Activated CD8-positive, alpha-beta memory T cell treated with anti-CD3 and anti-CD28 coated beads, Interleukin-2, amount 50 U/mL, for 24 hours (primary cell): ENCODE results near the gene RGCC.
"Not testable (repeated sequence)": the region's sequence is repeated elsewhere in the genome, so short reads cannot be mapped to it uniquely, and the experiment has no call there.

Source experiments
- DNase-seq: peaks from one replicate; pipeline ENCODE4 v3.0.0-alpha.2; 2020; ENCODE audit errors: extremely low read depth

RGCC gene, protein sequence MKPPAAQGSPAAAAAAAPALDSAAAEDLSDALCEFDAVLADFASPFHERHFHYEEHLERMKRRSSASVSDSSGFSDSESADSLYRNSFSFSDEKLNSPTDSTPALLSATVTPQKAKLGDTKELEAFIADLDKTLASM

DNA sequence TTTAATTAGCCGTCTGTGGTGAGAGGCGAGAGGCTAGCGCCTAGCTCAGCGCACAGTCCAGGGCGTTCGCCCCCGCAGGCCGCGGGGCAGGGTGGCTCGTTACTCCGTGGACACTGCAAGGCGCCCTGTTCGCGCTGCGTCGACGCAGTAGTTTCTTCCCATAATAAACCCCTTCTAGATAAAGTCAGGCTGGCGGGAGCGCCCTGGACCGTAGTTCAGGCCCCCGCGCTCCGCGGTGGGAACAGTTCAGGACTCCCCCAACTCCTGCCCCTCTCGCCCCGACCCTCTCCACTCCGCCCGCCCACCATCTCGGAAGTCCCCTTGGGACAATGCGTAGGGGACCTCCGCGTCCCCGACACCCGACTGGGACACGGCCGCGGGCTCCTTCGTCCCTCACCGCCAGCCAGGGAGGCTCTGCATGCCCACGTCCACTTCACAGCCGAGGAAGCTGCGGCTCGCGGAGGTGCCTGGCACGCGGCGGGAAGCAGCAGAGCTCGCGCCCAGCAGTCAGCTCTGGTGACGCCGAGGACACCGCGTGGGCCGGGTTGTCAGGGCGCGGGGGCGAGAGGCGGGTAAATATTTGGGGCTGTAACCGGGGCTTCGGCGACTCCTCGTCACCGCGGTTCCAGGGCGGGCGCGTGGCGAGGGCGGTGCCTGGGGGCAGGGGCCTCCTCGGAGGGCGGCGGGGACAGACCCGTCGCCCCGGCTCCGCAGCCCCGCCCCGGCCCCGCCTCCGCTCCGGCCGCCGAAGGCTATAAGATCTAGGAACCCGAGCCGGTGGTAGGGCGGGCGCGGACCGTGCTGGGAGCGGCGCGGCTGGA is at the start of gene RGCC:
TSS of gene RGCC (plus strand) at position 783 of the 821 bp plus-strand sequence. CDS start 158 bp downstream, outside the sequence.
- DNase-seq = peak; percentile 85

DNA sequence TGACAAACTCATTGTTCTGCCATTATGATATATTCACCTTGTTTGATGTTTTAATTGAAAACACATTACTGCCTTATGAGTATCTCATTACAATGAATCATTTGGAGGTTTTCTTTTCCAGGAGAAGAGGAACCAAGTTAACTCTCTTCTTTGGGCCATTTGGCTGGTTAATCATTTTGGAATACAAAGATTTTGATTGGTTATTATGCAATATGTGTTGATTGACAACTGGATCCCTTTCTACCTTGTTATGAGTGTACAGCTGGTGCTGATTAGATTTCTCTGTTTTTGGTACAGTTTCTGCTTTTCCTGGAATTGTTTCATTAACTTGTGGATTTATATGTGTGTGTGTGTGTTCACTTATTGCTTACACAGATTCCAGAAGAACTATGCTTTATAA is 49.2 kb upstream of the RGCC start:
- no peak for DNase-seq

DNA sequence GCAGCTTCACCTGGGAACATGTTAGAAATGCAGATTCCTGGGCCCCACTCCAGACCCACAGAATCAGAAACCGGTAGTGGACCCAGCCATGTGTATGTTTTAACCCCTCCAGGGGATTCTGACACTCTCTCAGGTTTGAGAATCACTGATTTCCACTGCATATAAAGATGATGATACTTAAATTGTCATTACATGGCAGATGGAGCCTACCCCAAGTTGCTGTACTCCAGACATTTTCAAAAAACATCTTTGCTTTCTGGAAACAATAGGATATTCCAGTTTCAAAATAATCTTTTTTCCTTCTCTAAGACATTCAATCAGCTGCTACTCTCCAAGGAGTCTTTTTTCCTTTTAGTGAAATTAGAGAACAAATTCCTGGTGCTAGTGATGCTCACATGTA is 48.6 kb upstream of the RGCC start:
- no peak for DNase-seq

DNA sequence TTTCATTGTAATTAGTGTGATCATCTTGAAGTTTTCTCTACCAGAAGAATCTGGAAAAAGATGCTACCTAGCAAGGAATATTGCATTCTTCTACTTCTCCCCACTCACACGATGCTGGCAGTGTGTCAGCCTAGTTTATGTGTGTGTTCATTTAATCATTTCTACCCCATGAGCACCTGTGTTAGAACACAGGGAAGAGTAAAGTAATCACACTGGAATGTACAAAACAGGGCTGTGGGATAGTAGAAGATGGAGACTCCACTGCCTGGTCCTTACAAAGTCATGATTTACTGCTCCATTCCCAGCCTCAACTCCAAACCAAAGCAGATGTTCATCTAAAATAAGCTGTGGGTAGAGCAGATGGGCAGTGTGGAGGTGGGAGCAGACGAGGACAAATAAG is 47.7 kb upstream of the RGCC start:
- DNase-seq = no peak

DNA sequence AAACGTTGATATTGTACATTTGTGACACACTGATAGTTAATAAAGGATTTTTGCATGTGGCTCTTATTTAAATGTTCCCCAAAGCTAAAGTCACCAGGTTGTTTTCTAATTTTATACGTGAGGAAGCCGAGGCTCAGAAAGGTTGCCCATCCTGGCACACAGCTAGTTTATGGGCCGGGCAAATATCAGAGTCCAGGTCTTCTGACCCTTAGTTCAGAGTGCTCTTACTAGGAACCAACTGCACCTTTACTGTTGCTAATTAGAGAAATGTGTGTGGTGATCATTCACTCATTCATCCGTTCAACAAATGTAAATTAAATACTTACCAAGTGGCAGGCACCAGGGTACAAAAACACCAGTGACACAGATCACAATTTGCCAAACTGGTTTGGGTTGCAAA is 46.3 kb upstream of the RGCC start:
- DNase-seq = no peak

DNA sequence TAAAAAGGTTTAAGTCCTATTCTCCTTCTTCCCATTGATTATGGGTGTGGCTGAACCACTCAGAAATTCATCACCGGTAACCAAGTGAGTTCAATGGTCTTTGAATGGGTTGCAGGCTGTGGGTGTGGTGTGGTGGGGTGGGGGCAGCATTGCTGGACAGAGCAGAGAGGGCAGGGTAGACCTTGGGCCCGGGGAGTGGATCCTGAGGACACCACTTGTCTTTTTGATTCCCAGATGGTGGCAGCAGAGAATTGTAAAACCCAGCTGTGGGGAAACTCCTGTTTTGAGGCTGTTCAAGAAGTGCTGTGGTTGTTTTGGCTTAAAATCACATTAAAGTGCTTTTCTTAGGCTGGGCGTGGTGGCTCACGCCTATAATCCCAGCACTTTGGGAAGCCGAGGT is 45.8 kb upstream of the RGCC start:
- no peak for DNase-seq

DNA sequence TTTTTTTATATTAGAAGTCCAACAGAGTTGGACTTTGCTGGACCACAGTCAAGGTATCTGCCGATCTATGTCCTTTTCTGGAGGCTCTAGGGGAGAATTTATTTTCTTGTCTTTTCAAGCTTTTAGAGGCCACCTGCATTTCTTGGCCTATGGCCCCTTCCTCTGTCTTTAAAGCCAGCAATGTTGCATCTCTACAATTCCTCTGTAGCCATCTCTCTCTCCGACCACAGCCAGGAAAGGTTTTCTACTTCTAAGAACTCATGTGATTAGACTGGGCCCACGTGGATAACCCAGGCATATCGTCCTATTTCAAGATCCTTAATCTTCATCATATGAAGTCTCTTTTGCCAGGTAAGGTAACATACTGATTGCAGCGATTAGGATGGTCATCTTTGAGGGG is 43.5 kb upstream of the RGCC start:
- no peak for DNase-seq

DNA sequence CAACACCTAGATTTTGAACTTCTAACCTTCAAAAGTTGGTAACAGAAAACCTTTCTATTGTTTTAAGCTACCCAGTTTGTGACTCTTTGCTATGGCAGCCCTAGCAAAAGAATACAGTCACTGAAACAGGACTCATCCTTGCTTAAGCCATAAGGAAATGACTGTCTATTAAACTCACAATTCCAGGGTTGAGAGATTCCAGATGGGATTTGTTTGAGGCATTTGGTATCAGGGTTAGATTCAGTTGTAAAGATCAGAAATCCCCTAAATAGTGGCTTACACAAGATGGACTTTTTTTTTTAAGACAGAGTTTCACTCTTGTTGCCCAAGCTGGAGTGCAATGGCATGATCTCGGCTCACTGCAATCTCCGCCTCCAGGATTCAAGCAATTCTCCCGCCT is 41.1 kb upstream of the RGCC start:
- no peak for DNase-seq

DNA sequence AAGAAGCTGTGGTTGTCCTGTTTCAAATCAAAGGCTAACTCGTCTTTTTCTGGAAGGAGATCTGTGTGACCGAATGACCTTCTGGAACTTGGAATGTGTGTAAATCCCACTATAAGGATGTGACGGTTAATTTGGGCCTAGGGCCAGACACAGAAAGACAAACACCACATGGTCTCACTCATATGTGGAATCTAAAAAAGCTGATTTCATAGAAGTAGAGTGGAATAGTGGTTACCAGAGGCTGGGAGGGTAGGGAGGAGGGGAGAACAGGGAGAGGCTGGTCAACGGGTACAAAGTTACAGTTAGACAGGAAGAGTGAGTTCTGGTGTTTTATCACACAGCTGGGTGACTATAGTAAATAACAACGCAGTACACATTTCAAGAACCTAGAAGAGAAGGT is 39.3 kb upstream of the RGCC start:
- DNase-seq = no peak

DNA sequence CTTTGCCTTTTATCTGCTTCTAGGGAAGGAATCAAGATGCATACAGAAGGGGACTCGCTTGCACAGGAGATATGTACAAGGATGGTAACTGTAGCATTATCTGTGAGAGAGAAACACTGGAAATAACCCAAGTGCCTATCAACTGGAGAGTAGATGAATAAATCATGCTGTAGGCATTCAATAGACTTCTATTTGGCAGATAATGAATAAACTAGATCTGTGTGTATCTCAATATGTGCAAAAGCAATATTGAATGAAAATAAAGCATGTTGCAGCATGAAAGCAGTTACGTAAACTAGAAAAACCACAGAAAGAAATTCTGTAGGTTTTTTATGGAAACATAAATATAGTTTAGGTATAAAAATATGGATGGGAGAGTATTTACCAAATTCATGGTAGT is 38.6 kb upstream of the RGCC start:
- no peak for DNase-seq

DNA sequence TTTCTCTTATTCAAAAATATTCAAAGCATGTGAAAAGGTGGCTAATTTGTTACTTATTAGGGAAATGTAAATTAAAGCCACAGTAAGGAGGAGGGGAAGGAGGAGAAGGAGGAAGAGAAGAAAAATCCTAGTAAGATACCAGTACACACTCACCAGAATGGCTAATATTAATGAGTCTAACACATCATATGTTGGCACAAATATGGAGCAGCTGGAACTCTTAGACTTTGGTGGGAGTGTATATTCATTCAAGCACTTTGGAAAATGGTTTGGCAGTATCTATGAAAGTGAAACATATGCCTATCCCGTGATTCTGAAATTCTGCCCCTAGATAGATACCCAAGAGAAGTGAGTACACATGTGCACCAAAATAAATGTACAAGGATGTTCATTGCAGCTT is 38.1 kb upstream of the RGCC start:
- DNase-seq = no peak

DNA sequence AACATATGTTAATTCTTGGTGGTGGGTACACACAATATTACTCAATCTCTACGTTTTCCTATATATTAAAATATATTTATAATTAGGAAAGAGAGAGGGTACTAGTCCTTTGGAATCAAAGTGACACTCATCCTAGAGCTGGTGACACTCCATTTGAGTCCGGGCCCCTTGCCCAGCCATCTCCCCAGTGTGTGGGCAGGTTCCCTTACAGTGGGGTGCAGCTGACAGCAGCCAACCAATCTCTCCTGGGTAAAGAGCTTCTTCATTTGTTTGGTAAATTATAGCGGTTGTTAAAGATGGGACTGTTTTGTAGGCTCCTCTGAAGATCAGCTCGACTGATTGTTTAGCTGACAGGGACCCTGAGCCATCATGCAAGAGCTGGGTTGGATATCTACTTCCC is 37.2 kb upstream of the RGCC start:
- DNase-seq = no peak

DNA sequence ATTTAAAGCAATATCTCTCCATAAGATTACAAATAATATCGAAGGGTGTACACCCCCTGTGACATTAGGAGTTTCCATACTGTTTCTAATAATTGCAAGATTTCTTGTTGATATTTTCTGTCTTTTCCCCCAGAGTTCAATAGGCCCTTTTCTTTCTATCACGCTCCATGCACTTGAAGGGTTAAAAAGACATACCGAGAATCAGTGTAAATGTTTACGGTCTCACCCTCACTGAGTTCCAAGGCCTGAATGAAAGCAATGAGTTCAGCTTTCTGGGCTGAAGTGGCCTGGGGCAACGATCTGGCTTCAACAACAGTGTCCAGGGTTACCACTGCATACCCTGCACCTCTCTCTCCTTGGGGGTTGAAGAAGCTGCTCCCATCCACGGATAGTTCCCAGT is 36.0 kb upstream of the RGCC start:
- DNase-seq = not testable (repeated sequence)

DNA sequence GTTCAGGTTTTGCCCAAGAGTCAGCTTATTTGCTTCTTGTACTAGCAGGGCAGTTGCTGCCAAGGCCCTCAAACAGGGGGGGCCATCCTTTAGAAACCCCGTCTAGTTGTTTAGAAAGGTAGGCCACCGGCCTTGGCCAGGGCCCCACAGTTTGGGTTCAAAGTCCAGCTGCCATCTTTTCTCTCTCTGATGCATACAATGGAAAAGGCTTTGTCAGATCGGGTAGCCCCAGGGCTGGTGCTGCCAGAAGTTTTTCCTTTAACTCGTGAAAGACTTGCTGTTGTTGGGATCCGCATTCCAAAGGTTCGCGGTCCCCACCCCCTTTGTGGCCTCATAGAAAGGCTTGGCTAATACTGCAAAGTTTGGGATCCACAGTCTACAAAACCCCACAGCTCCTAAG is 35.4 kb upstream of the RGCC start:
- not testable (repeated sequence) for DNase-seq

DNA sequence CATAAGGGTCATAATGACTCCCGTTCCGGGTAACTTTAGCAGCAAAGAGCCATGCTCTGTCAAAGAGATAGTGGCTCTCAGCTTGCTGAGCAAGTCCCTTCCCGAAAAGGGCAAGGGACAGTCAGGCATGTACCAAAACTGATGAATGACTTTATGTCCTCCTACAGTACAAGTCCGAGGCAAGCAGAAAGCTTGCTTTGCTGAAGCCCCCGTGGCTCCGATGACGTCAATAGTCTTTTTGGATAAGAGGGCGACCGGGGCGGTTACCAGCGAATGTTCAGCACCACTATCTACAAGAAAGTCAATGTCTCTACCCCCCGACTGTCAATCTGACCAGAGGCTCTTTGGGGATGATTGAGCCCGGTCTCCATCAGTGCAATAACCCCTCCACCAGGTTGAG is 34.1 kb upstream of the RGCC start:
- DNase-seq = not testable (repeated sequence)

DNA sequence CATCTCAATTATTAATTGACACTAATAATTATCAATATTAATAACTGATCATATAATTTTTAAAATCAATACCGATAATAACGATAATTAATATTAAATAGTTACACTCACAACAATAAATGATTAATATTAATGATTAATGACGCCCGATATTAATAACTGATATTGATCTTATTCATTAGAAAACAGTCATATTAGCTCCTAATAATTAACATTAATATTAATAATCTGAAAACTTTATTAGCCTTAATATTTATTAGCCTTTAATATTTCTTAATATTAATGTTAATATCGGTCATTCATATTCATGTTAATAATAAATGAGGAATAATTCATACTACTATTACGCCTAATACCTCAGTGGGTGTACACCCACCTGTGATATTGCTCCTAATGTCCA is 32.7 kb upstream of the RGCC start:
- DNase-seq = not testable (repeated sequence)

DNA sequence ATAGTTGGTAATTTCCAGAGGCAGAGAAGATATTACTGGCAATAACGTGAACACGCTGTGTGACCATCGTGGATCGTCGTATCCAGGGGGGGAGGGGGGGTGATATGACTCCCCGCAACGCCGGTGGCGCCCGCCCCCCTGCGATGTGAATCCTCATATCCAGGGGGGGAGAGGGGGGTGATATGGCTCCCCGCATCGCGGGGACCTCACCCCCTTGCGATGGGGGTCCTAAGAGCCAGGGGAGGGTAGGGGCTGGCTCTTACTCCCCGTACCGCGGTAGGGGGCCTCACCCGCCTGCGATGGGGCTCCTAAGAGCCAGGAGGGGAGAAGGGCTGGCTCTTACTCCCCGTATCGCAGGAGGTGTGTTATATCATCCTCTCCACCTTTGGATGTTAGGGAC is 31.3 kb upstream of the RGCC start:
- no peak for DNase-seq

DNA sequence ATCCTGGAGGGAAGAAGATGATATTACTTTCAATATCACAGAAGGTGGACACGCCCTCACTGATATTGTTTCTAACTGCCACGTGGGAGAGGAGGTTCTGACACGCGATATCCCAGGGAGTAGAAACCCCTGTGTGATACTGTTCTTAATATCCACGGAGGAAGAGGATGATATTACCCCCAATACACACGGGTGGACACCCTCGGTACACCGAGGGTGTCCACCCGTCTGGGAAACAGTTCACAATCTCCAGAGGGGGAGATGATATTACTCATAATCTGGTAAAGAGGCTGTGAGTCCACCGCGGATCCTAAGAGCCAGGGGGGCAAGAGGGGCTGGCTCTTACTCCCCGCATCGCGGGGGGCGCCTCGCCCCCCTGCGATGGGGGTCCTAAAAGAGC is 29.7 kb upstream of the RGCC start:
- no peak for DNase-seq

DNA sequence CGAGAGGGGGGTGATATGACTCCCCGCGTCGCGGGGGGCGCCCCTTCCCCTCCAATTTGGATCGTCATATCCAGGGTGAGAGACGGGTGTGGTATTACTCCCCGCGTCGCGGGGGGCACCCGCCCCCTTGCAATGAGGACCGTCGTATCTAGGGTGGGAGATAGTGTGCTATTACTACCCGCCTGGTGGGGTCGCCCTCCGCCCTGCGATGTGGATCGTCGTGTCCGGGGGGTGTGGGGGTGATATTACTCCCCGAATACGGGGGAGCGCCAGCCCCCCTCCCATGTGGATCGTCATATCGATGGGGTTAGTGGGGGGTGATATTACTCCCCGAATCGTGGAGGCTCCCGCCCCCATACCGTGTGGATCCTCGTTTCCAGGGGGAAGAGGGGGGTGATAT is 29.2 kb upstream of the RGCC start:
- no peak for DNase-seq

DNA sequence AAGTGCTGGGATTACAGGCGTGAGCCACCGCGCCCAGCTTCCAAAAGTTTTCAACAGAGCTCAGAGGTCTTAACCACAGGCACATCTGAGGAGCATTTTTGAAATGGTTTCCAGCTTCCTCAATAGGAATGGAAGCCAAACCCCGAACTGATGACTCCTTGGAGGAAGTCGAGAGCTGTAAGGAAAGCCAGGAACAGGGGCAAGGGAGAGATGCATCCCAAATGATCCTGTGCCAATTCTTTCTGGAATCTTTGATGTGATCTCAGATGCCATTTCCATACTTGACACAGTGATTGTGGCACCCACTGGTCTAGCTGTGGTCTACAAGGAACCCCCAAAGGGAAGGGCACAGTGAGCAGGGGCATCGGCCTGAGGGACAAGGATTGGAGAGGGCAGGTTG is 23.3 kb upstream of the RGCC start:
- DNase-seq = not testable (repeated sequence)

DNA sequence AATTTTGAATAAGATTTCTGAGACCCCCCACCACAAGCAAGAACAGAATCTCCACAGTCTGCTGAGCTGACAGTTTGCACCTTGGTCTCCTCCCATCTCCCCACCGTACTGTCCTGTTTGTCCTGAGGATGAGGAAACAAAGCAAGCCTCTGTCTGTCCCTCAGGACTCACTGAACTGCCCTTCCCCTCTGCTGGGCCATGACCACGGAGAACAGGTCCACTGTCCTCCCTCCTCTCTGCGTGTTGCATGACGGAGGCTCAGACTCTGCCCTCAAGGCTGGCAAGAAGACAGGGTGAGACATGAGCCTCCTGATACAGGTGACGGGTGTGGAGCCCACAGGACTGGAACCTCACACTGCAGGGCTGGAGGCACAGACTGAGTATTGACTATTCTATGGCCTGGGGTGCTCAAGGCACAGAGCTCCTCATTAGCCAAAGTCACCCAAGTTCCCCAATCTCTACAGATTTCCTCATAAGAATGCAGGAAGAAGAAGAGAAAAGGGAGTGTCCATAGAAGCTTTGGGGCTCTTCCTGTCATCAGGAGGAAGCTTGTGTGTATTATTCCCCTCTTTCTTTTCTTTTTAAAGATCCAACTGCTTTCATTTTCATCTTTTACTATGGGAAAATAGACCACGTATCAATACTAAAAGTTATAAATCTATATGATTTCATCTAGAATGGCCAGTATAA is 22.4 kb upstream of the RGCC start:
- no peak for DNase-seq

DNA sequence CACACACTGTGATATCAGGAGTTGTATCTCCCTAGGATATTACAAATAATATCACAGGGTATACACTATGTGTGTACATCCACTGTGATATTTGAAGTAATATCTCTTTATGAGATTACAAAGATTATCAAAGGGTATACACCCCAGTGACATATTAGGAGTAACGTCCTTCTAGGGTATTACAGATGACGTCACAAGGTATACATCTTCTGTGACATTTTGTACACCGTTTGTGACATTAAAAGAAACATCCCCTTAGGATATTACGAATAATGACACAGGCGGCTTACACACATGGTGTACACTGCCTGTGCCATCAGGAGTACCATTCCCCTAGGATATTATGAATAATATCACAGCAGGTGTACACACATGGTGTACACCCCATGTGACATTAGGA is 13.4 kb upstream of the RGCC start:
- no peak for DNase-seq

DNA sequence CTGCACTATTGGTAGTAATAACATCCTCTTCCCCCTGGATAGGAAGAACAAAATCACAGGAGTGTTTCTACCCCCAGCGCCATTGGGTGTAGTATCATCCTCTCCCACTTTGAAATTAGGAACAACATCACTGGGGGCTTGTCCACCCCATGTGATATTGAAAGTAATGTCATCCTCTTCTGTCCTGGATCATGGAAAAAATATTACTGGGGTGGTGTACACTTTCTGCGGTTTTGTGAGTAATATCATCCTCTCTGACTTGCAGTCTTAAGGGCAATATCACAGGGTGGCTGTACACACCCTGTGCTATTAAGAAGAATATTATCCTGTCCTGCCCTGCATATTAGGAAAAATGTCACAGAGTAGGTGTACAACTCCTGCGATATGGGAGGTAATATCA is 4.9 kb upstream of the RGCC start:
- no peak for DNase-seq
